ENCODE measurements around the gene TFPI. TPM values are rescaled to one million over a fixed set of nuclear protein-coding genes. Genes with fewer than 3 reads are reported as not detected.

Gene TFPI
- total RNA-seq (ENCODE audit: unreplicated experiment), result 735 TPM
- long read RNA-seq, transcript TFPI-202 (7 exons, 1,088 nt), result minor isoform, 20 of 371 reads
- long read RNA-seq, transcript TFPI-201 (8 exons, 3,885 nt), result major isoform, 139 of 371 reads
- long read RNA-seq, partial matches to known transcripts, result 57 of 371 reads
- long read RNA-seq, other reads (novel, unspliced or antisense), result 150 of 371 reads

DNA sequence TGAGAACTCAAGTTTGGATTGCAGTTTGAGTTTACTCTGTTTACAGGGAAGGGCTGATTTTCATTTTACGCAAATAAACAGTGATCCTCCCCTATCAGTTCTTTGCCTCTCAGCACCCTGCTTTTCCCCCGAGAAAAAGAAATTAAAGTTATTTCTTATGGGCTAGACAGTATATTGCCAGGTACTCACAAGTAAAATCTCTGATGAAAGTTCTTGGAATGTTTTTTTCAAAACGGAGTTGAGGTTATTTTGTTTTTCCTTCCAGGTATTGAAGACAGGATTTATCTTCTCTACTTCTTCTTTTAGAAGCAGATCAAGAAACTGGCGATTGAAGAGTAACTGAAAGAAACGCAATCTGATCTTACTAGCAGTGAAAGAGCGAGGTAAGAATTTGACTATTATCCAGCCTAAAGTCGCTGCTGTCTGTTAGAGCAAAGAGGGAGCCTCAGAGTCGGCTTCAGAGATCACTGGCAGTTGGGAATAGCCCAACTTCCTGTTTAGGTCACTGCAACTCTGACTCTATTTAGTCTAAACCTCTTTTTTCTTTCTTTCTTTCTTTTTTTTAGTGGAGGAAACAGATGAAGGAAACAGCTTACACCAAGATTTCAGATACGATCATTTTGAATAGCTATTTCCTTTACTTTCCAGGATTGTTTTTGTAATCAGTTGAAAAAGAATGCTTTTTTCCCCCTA lies at the start of gene TFPI:
Gene TFPI (minus strand): TSS at position 425 of the 693 bp plus-strand sequence. CDS start 50,667 bp downstream, outside the sequence.
- Mint-ChIP-seq H3K36me3 (ENCODE audit: low read depth, unreplicated experiment) (peaks cover 35% of the 10 kb centered on the region), H3K4me1 (ENCODE audit: unreplicated experiment) (peaks cover 31% of the 10 kb centered on the region), H3K9me3 (ENCODE audit: unreplicated experiment) (no peaks in the 10 kb centered on the region), H3K27me3 (ENCODE audit: unreplicated experiment) (peaks cover 16% of the 10 kb centered on the region), H3K4me3 (ENCODE audit: unreplicated experiment) (peak within 1 kb of the TSS; percentile 100), H3K27ac (ENCODE audit: unreplicated experiment) (peak within 1 kb of the TSS; percentile 99)
- peak; percentile 38 for DNase-seq (ENCODE audit: low spot score)
- TF ChIP-seq, protein P1, sequence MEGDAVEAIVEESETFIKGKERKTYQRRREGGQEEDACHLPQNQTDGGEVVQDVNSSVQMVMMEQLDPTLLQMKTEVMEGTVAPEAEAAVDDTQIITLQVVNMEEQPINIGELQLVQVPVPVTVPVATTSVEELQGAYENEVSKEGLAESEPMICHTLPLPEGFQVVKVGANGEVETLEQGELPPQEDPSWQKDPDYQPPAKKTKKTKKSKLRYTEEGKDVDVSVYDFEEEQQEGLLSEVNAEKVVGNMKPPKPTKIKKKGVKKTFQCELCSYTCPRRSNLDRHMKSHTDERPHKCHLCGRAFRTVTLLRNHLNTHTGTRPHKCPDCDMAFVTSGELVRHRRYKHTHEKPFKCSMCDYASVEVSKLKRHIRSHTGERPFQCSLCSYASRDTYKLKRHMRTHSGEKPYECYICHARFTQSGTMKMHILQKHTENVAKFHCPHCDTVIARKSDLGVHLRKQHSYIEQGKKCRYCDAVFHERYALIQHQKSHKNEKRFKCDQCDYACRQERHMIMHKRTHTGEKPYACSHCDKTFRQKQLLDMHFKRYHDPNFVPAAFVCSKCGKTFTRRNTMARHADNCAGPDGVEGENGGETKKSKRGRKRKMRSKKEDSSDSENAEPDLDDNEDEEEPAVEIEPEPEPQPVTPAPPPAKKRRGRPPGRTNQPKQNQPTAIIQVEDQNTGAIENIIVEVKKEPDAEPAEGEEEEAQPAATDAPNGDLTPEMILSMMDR (IDR thresholded peaks at IDR 0.05; ENCODE audit: unreplicated experiment), result no peak

DNA sequence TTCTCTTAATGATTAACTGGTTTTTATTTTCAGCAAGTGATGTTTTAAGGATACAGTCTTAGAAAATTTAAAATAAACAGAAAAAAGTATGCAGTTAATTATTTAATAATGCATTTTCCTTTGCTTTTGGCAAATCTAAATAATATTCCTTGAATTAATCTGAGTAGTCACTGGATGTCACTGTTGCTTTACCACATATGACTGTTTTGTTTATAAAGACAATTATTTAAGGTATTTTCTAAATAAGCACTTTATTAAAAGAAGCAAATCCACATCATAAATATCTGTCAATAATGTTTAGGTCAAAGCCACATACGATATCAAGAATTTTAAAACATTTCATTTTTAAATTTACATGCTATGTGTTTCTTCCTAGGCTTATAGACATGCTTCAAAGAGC lies 40.6 kb upstream of the TFPI start:
- Mint-ChIP-seq H3K27ac (ENCODE audit: unreplicated experiment) (no peak overlapping the region), H3K9me3 (ENCODE audit: unreplicated experiment) (no peaks in the 10 kb centered on the region), H3K27me3 (ENCODE audit: unreplicated experiment) (no peaks in the 10 kb centered on the region), H3K4me3 (ENCODE audit: unreplicated experiment) (no peak overlapping the region), H3K4me1 (ENCODE audit: unreplicated experiment) (no peaks in the 10 kb centered on the region), H3K36me3 (ENCODE audit: low read depth, unreplicated experiment) (no peaks in the 10 kb centered on the region)
- DNase-seq (ENCODE audit: low spot score), result no peak
- TF ChIP-seq, protein P1 (IDR thresholded peaks at IDR 0.05; ENCODE audit: unreplicated experiment), result no peak

DNA sequence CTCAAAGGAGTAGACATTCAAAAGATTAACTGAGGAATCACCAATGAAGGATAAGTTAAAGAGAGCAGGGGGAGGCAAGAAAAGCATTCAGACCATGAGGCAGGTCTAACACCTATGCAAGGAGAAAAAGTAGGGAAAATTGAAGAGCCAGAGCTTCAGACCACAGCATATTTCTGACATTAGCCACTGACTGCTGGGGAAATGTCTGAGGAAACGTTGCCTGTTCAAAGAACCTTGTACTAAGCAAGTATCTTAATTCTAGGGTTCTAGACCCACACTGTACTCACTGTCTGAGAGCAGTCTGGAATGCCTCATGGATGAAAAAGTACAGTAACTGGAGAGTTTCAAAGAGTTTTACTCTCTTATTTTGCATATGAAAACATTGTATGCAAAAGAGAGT lies 39.5 kb upstream of the TFPI start:
- H3K4me3 Mint-ChIP-seq (ENCODE audit: unreplicated experiment), result no peak overlapping the region
- no peaks in the 10 kb centered on the region for H3K36me3 Mint-ChIP-seq (ENCODE audit: low read depth, unreplicated experiment)
- H3K9me3 Mint-ChIP-seq (ENCODE audit: unreplicated experiment), result no peaks in the 10 kb centered on the region
- DNase-seq (ENCODE audit: low spot score), result no peak
- H3K27ac Mint-ChIP-seq (ENCODE audit: unreplicated experiment), result no peak overlapping the region
- TF ChIP-seq, protein P1 (IDR thresholded peaks at IDR 0.05; ENCODE audit: unreplicated experiment), result no peak
- no peaks in the 10 kb centered on the region for H3K27me3 Mint-ChIP-seq (ENCODE audit: unreplicated experiment)
- H3K4me1 Mint-ChIP-seq (ENCODE audit: unreplicated experiment), result no peaks in the 10 kb centered on the region

DNA sequence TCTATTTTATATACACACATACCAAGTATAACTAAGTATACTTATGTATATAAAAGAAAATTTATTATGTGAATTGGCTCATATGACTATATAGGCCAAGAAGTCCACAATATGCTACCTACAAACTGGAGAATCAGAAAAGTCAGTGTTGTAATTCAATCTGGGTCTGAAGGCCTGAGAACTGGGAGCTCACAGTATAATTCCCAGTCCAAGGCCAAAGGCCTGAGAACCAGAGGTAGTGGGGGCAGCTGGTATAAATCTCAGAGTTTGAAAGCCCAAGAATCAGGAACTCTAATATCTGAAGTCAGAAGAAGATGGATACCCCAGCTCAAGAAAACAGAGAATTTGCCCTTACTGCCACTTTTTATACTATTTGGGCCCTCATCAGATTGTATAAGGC lies 38.9 kb upstream of the TFPI start:
- TF ChIP-seq, protein P1 (IDR thresholded peaks at IDR 0.05; ENCODE audit: unreplicated experiment), result no peak
- Mint-ChIP-seq H3K4me1 (ENCODE audit: unreplicated experiment) (no peaks in the 10 kb centered on the region), H3K9me3 (ENCODE audit: unreplicated experiment) (no peaks in the 10 kb centered on the region), H3K36me3 (ENCODE audit: low read depth, unreplicated experiment) (no peaks in the 10 kb centered on the region), H3K27me3 (ENCODE audit: unreplicated experiment) (no peaks in the 10 kb centered on the region), H3K4me3 (ENCODE audit: unreplicated experiment) (no peak overlapping the region), H3K27ac (ENCODE audit: unreplicated experiment) (no peak overlapping the region)
- no peak for DNase-seq (ENCODE audit: low spot score)

DNA sequence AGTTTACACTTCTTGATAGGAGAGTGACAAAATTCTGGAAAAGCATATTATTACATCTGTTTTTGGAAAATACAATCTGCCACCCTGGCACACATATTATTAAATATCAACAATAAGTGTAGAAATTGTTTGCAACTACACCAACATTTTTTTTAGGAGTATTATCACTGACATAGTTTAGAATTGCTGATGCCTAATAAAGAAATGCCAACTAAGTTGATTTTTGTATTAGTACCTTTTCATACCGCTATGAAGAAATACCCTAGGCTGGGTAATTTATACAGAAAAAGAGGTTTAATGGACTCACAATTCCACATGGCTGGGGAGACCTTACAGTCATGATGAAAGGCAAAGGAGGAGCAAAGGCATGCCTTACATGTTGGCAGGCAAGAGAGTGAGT lies 35.9 kb upstream of the TFPI start:
- Mint-ChIP-seq H3K4me3 (ENCODE audit: unreplicated experiment) (no peak overlapping the region), H3K9me3 (ENCODE audit: unreplicated experiment) (no peaks in the 10 kb centered on the region), H3K27ac (ENCODE audit: unreplicated experiment) (no peak overlapping the region), H3K4me1 (ENCODE audit: unreplicated experiment) (peaks cover 5% of the 10 kb centered on the region), H3K36me3 (ENCODE audit: low read depth, unreplicated experiment) (no peaks in the 10 kb centered on the region), H3K27me3 (ENCODE audit: unreplicated experiment) (no peaks in the 10 kb centered on the region)
- TF ChIP-seq, protein P1 (IDR thresholded peaks at IDR 0.05; ENCODE audit: unreplicated experiment), result no peak
- DNase-seq (ENCODE audit: low spot score), result no peak
